A172 (cell line): ENCODE measurements around the gene ATAD5. TPM values are rescaled to one million over a fixed set of nuclear protein-coding genes. Genes with fewer than 3 reads are reported as not detected.
"Not testable (repeated sequence)": the region's sequence is repeated elsewhere in the genome, so short reads cannot be mapped to it uniquely, and the experiment has no call there.

Source experiments
- DNase-seq: peaks from one replicate; pipeline ENCODE4 v3.0.0-alpha.2; 2015; ENCODE audit warnings: low spot score
- total RNA-seq: library from RNA; depleted of rRNA; stranded (reverse); fragments of >200 nt; shearing (Covaris generic); gene quantifications from 2 replicates; pipeline ENCODE4 v1.2.3, GENCODE V29; 2014; rRNA removed

The ATAD5 gene
- 8.9 and 13.2 TPM in 2 replicates for total RNA-seq

- peak; percentile 88 for DNase-seq
Observed at GRCh38 chr17:30831663-30832437, at the start of gene ATAD5. Gene ATAD5, plus strand, starts transcription at chr17:30831966. Its CDS starts 382 bp downstream, at chr17:30832348.

DNA sequence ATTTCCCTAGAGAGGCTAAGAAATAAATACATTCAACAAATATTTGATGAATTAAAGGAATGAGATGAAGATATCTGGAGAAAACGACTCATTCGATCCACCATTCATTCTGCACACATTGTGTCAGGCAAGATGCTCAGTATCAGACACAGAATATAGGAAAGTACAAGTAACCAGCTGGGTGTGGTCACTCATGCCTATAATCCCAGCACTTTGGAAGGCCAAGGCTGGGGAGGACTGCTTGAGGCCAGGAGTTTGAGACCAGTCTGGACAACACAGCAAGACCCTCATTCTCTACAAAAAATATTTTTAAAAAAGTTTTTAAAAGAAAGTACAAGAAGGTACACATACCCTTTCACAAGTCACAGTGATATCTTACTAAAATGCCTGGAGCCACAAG, 49.6 kb upstream of the ATAD5 start:
- DNase-seq = no peak

DNA sequence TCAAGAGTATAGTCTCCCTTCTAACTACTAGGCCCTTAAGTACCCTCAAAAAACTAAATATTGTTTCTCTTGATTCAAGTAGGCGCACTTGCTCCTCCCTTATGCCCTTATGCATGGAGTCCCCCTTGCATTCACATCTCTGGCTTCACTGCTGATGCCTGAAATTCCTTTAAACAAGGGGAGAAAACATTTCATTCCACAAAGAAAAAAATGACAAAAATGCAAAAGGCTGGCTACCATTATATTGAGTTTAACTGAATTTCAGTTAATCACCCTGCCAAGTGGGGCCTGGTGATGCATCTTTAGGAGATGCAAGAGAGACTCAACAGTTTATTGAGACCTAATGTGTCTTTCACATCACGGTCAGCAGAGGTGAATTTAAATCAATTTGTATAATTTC, 42.8 kb upstream of the ATAD5 start:
- no peak for DNase-seq

DNA sequence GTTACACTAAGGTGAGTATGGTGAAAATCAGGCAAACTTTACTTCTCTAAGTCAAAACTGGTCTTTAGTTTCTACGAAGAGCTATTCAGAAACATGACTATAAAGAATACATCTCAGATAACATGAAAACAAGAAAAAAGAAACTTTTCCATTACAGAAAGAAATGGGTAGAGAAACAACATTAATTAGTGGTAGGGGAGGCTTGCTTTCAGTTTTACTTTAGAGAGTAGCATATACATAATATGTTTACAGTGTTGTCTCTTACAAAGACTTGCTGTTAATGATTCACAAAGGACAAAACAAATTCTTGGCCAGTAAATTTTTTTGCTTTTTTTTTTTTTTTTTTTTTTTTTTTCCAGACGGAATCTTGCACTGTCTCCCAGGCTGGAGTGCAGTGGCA, 41.5 kb upstream of the ATAD5 start:
- no peak for DNase-seq

GRCh38 chr17:30793282-30793977, 38.3 kb upstream of the ATAD5 start:
- no peak for DNase-seq

DNA sequence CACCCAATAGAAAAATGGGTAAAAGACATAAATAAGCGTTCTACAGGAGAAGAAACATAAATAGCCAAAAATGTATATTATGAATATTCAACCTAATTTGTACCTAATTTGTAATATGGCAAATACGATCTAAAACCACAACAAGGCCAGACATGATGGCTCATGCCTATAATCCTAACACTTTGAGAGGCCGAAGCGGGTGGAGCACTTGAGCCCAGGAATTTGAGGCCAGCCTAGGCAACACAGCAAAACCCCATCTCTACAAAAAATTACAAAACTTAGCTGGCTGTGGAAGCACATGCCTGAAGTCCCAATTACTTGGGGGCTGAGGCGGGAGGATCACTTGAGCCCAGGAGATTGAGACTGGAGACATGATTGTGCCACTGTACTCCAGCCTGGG, 37.4 kb upstream of the ATAD5 start:
- DNase-seq = no peak

DNA sequence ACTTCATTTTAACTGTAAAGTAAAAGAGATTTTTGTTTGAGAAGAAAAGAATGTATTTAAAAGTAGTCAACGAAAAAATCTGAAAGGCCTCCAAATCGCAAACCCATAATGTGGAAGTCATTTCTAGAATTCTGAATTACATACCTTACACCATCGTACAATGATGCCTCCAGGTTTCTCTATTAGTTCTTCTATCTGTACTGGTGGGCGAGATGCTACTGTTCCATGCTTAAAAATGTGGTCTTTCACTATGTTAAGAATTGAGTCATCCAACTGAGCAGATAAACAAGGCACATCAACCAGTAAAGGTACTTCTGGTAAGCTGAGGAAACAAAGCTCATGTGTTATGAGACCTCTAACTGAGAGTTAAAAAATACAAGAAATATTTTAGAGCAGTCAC, 35.8 kb upstream of the ATAD5 start:
- no peak for DNase-seq

GRCh38 chr17:30801671-30802070, 30.1 kb upstream of the ATAD5 start:
- DNase-seq = no peak

GRCh38 chr17:30805944-30806456, 25.8 kb upstream of the ATAD5 start:
- no peak for DNase-seq

DNA sequence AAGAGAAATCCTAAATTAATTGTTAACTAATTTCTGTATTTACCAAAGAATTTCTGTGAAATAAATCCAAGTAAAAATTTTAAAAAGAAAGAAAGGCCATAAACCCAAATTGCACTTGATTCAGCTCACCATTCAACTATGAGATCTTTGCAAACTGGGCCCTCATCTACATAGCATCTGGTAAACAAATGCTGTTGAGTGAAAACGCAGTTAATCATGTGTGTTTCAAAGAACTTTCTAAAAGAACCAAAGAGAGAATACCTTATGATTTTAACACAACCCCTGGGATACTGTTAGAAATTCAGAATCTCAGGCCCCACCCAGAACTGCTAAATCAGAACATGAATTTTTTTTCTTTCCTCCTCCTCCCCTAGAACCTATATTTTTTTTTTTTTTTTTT, 23.9 kb upstream of the ATAD5 start:
- DNase-seq = no peak

- no peak for DNase-seq
Observed at GRCh38 chr17:30808785-30809286, 22.9 kb upstream of the ATAD5 start.

DNA sequence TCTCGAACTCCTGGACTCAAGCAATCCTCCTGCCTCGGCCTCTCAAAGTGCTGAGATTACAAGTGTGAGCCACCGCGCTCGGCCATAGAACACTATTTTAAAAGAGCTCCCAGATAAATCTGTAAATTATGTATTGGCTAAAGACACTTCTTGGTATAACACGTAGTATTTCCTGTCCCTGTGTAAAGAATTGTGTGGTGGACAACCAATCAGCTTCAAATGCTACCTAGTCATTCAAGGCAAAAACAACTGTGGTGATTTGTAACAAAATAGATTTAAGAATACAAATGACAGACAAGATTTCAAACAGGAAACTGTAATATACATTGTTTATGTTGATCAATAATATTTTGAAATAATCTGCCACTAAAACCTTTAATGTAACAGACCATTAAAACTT, 21.9 kb upstream of the ATAD5 start:
- DNase-seq = no peak

DNA sequence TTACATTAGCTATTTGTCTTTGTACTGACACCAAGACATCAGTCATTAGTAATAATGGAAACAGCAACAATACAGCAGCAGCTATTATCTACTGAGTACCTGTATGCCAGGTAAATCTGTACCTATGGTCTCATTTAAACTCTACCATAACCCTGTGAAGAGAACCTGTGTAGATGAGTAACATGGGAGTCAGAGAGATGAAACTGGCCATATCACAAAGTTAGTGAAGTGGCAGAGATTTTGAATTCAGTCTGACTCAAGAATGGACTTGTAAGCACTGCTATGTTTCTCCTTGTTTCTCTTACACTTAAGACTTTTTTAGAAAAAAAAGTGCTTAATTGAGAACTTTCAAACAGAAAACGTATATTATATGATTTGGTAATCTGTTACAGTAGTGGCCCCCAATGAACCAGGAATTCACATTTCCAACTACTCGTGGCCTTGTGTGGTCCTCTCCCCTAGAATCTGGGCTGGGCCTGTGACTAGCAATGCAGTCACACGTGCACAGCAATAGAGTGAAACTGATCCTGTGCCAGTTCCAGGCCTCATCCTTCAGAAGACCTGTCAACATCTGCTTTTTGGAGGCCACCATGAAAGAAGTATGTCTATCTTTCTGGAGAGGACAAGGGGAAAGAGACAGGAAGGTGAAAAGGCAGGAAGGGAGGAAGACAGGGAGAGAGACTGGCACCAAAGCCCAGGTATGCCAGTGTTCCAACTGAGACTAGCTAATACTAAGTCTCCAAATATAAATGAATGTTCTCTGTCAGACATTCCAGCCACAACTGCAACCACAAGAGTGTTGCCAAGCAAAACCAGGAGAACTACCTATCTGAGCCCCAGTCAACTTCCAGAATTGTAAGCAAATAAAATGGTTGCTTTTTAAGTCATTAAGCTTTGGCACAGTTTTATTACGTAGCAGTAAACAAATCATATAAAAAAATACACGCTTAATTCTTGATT, 19.3 kb upstream of the ATAD5 start:
- no peak for DNase-seq

DNA sequence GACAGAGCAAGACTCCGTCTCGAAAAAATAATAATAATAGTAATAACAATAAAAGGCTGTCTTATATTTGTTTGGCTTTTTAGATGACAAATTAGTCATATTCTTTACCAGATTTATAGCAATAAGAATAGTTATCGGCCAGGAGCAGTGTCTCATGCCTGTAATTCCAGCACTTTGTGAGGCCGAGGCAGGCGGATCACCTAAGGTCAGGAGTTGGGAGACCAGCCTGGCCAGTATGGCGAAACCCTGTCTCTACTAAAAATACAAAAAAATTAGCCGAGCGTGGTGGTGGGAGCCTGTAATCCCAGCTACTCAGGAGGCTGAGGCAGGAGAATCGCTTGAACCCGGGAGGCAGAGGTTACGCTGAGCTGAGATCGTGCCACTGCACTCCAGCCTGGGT, 17.5 kb upstream of the ATAD5 start:
- DNase-seq = not testable (repeated sequence)

DNA sequence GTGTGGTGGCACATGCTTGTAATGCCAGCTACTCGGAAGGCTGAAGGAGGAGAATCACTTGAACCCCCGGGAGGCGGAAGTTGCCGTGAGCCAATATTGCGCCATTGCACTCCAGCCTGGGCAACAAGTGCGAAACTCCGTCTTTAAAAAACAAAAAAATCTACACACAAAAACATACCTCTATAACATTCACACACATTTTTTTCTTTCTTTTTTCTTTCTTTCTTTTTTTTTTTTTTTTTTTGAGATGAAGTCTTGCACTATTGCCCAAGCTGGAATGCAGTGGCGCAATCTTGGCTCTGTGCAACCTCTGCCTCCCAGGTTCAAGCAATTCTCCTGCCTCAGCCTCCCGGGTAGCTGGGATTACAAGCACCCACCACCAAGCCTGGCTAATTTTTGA, 16.9 kb upstream of the ATAD5 start:
- DNase-seq = not testable (repeated sequence)

DNA sequence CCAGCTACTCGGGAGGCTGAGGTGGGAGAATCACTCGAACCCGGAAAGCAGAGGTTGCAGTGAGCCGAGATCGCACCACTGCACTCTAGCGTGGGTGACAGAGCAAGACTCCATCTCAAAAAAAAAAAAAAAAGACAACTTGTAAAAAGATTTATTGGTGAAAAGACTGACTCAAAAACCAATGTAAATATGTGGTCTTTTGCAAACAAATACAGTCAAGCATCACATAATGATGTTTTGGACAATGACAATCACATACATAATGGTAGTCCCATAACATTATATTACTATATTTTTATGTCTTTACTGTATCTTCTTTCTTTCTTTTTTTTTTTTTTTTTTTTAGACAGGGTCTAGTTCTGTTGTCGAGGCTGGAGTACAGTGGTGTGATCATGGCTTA, 15.6 kb upstream of the ATAD5 start:
- no peak for DNase-seq

DNA sequence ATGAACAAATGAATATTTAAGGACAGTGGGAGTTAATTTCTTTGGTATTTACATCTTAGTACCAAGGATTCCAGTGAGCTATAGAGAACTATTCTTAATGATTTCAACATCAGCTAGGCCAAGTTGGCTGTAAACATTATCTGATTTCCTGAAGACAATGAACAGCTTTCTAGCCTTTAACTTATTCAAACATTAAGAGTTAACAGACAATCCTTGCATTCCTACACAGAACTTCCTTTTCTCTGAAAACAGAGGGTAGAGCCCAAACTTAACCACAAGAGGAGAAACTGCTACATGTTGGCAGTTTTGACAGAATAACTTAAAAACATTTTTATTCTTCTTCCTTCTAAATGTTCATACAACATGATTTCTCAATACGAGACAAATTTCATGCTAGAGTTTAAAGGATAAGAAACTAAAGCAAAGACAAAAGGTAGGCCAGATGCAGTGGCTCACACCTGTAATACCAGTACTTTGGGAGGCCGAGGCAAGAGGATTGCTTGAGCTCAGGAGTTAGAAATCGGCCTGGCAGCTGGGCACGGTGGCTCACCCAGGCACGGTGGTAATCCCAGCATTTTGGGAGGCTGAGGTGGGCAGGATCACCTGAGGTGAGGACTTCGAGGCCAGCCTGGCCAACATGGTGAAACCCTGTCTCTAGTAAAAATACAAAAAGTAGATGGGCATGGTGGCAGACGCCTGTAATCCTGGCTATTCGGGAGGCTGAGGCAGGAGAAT, 11.6 kb upstream of the ATAD5 start:
- DNase-seq = no peak

DNA sequence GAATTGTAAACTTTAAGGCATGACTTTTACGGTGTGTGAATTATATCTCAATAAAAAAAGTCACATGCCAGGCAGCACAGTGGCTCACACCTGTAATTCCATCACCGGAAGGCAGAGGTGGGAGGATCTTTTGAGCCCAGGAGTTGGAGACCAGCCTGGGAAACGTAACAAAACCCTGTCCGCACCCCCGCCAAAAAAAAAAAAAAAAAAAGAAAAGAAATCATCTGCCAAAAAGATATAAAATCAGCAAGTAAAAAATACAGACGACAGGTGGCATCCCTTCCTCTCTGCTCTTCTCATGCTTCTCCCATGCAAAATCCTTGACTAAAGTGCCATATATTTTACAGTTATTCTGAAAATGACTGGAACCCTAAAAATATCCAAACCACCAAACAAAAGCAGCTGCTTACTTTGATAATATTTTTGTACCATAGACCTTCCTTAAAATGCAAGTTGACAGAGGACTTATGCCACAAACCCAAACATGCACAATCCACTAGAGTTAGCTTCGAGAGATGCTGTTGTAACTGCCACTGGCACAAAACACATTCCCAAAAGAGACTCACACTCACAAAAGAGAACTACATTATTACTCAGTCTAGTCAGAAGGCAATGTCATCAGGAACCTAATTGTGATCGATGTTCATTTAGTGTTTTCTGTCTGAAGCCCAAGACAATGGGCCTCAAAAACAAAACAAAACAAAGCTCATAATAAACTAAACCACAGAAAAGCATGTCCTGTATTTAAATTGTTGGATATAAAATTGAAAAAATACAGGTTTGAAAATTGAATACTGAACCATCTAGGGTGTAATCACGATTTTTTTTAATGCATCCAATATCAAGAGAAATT, 9.7 kb upstream of the ATAD5 start:
- DNase-seq = no peak

- DNase-seq = not testable (repeated sequence)
Observed at GRCh38 chr17:30822919-30823318, 8.8 kb upstream of the ATAD5 start.

DNA sequence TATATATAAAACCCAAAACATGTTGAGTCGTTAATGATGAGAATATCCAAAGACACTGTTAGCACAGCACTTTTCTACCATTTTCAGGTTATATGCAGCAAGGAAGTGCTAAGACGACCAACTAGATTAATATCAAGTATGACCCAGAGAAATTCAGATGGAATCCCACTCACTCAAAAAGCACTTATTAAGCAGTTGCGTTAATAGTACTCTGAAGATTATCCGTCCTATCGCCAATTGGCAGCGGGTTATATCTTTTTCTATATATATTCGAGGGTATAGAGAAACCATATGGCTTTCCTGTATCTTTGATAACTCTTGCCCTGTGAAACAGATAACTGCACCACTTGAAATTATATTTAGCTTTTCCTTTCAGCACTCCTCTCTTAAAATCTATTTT, 8.3 kb upstream of the ATAD5 start:
- no peak for DNase-seq
